Keratinocyte (primary cell): ENCODE data around the gene SWSAP1. TPM values are rescaled to one million over a fixed set of nuclear protein-coding genes. Genes with fewer than 3 reads are reported as not detected.
"Not testable (repeated sequence)": the region's sequence is repeated elsewhere in the genome, so short reads cannot be mapped to it uniquely, and the experiment has no call there.

Experiments used
- DNase-seq: peaks from one replicate; pipeline ENCODE4 v3.0.0-alpha.2; 2011; ENCODE audit warnings: low read depth, missing footprints, low spot score
- FAIRE-seq: peaks from 2 replicates; lab custom pipeline; 2011; peaks lifted over from hg19 to GRCh38; lab: Jason Lieb, UNC
- H2AFZ ChIP-seq: 2 replicates; pipeline ENCODE4 v1.6.0; 2012; ENCODE audit warnings: low read length, control low read depth, inconsistent platforms; ENCODE audit not compliant: control insufficient read depth
- H3K27ac ChIP-seq: 2 replicates; pipeline ENCODE4 v1.5.1; 2011; ENCODE audit warnings: low read length; ENCODE audit not compliant: control insufficient read depth, insufficient read depth
- H3K27me3 ChIP-seq: 3 replicates; pipeline ENCODE4 v1.6.0; 2011; ENCODE audit warnings: low read length; ENCODE audit not compliant: control insufficient read depth, insufficient read depth; ENCODE audit errors: extremely low read depth
- H3K36me3 ChIP-seq, 2 experiments: 2 replicates in 1 of 2; 3 replicates in 1 of 2; pipeline ENCODE4 v1.5.1; 2011; ENCODE audit warnings: low read length in 2 of 2, mild to moderate bottlenecking in 1 of 2; ENCODE audit not compliant: control insufficient read depth in 2 of 2, insufficient read depth in 2 of 2; ENCODE audit errors: extremely low read depth in 1 of 2
- H3K4me1 ChIP-seq: 3 replicates; pipeline ENCODE4 v1.5.1; 2011; ENCODE audit warnings: low read length; ENCODE audit not compliant: control insufficient read depth, insufficient read depth; ENCODE audit errors: extremely low read depth
- H3K4me2 ChIP-seq: 3 replicates; pipeline ENCODE4 v1.6.0; 2011; ENCODE audit warnings: low read depth, low read length; ENCODE audit not compliant: control insufficient read depth, insufficient read depth; ENCODE audit errors: extremely low read depth
- H3K4me3 ChIP-seq, 3 experiments: fragments of 200-600 bp in 1 of 3; sonication (generic) in 1 of 3; 2 replicates in 2 of 3; 3 replicates in 1 of 3; pipeline ENCODE4 v1.5.1; 2011 to 2016; ENCODE audit warnings: low read length in 3 of 3, mild to moderate bottlenecking in 3 of 3, control low read depth in 2 of 3, inconsistent platforms in 1 of 3, low read depth in 1 of 3, mixed read lengths in 1 of 3, mixed run types in 1 of 3, moderate library complexity in 1 of 3; ENCODE audit not compliant: control insufficient read depth in 2 of 3, insufficient read depth in 2 of 3; ENCODE audit errors: extremely low read depth in 1 of 3
- H3K79me2 ChIP-seq: 2 replicates; pipeline ENCODE4 v1.6.0; 2012; ENCODE audit warnings: low read length; ENCODE audit not compliant: control insufficient read depth, insufficient read depth
- H3K9ac ChIP-seq: 3 replicates; pipeline ENCODE4 v1.6.0; 2011; ENCODE audit warnings: low read length; ENCODE audit not compliant: control insufficient read depth, insufficient read depth; ENCODE audit errors: extremely low read depth
- H3K9me1 ChIP-seq: 3 replicates; pipeline ENCODE4 v1.6.0; 2011; ENCODE audit warnings: low read length; ENCODE audit not compliant: control insufficient read depth, insufficient read depth; ENCODE audit errors: extremely low read depth
- H3K9me3 ChIP-seq: 2 replicates; pipeline ENCODE4 v1.5.1; 2012; ENCODE audit warnings: low read depth, low read length; ENCODE audit not compliant: control insufficient read depth
- H4K20me1 ChIP-seq: 3 replicates; pipeline ENCODE4 v1.6.0; 2011; ENCODE audit warnings: low read length; ENCODE audit not compliant: control insufficient read depth, insufficient read depth; ENCODE audit errors: extremely low read depth
- EZH2 ChIP-seq: IDR thresholded peaks from one replicate; pipeline ENCODE4 v1.6.1; 2012; ENCODE audit warnings: inconsistent platforms, mild to moderate bottlenecking, low read length, moderate library complexity
- dilution Hi-C: fragments of 300-500 bp; cut with MboI; formaldehyde crosslinking; loops from one replicate; pipeline ENCODE4 v1.7.0; 2020; ENCODE audit warnings: low sequenced_read_pairs; ENCODE audit not compliant: extremely low pct_ligation_motif_present
- polyA plus RNA-seq, 5 experiments: library from polyadenylated mRNA; depleted of rRNA in 3 of 5; stranded (reverse) in 3 of 5; stranded (forward) in 1 of 5; unstranded in 1 of 5; fragments of >200 nt; gene quantifications; 1 replicate in 1 of 5; 2 replicates in 3 of 5; 3 replicates in 1 of 5; pipeline versions ENCODE4 v1.2.1 to v1.2.3, GENCODE V29; 2011 to 2012; ENCODE audit warnings: missing spikeins in 2 of 5, low read depth in 1 of 5, low replicate concordance in 1 of 5
- TF ChIP-seq, protein P1 (sequence below), 3 experiments: IDR thresholded peaks in 1 of 3; conservative IDR thresholded peaks in 1 of 3; optimal IDR thresholded peaks in 1 of 3; 2 replicates in 2 of 3; 3 replicates in 1 of 3; pipeline versions ENCODE3 to v1.5.1; 2011; ENCODE audit warnings: low read length in 3 of 3, mild to moderate bottlenecking in 3 of 3, moderate library complexity in 2 of 3, control low read depth in 1 of 3, inconsistent platforms in 1 of 3; ENCODE audit not compliant: insufficient read depth in 2 of 3; ENCODE audit errors: extremely low read depth in 1 of 3

SWSAP1 gene
- polyA plus RNA-seq, 1 donor (not counting 4 experiments of a cell fraction or from before 2014, with no cell fraction given): 2.1 TPM

DNA sequence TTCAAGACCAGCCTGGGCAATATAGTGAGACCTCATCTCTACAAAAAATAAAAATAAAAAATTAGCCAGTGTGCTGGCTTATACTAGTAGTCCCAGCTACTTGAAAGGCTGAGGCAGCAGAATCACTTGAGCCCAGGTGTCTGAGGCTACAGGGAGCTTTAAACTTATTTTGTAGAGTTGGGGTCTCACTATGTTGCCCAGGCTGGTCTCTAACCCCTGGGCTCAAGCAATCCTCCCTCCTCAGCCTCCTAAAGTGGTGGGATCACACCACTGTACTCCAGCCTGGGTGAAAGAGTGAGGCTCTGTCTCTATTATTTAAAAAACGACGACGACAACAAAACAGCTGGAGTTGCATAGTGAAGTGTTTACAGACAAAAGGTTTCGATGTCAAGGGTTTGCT is 43.0 kb upstream of the SWSAP1 start:
- H3K9ac ChIP-seq: no peak overlapping the region
- DNase-seq (no peak), FAIRE-seq (no peak)
- peaks cover 22 to 23% of the 10 kb centered on the region in 2 experiments for H3K36me3 ChIP-seq
- H3K9me1 ChIP-seq: peaks cover 3% of the 10 kb centered on the region
- dilution Hi-C loops: no loop called here
- TF ChIP-seq, protein P1, sequence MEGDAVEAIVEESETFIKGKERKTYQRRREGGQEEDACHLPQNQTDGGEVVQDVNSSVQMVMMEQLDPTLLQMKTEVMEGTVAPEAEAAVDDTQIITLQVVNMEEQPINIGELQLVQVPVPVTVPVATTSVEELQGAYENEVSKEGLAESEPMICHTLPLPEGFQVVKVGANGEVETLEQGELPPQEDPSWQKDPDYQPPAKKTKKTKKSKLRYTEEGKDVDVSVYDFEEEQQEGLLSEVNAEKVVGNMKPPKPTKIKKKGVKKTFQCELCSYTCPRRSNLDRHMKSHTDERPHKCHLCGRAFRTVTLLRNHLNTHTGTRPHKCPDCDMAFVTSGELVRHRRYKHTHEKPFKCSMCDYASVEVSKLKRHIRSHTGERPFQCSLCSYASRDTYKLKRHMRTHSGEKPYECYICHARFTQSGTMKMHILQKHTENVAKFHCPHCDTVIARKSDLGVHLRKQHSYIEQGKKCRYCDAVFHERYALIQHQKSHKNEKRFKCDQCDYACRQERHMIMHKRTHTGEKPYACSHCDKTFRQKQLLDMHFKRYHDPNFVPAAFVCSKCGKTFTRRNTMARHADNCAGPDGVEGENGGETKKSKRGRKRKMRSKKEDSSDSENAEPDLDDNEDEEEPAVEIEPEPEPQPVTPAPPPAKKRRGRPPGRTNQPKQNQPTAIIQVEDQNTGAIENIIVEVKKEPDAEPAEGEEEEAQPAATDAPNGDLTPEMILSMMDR (optimal IDR thresholded peaks at IDR 0.05 in 1 of 3, IDR thresholded peaks at IDR 0.05 in 1 of 3, conservative IDR thresholded peaks at IDR 0.05 in 1 of 3; ENCODE audit: extremely low read depth in 1 of 3, insufficient read depth in 2 of 3, low read length in 3 of 3): no peak
- no peak for TF ChIP-seq EZH2
- no peak overlapping the region for H2AFZ ChIP-seq
- H3K9me3 ChIP-seq: no peaks in the 10 kb centered on the region
- no peaks in the 10 kb centered on the region for H3K27me3 ChIP-seq
- no peak overlapping the region for H3K27ac ChIP-seq
- H4K20me1 ChIP-seq: no peaks in the 10 kb centered on the region
- H3K4me2 ChIP-seq: no peak overlapping the region
- H3K79me2 ChIP-seq: no peaks in the 10 kb centered on the region
- H3K4me1 ChIP-seq: no peaks in the 10 kb centered on the region
- no peak overlapping the region for H3K4me3 ChIP-seq

DNA sequence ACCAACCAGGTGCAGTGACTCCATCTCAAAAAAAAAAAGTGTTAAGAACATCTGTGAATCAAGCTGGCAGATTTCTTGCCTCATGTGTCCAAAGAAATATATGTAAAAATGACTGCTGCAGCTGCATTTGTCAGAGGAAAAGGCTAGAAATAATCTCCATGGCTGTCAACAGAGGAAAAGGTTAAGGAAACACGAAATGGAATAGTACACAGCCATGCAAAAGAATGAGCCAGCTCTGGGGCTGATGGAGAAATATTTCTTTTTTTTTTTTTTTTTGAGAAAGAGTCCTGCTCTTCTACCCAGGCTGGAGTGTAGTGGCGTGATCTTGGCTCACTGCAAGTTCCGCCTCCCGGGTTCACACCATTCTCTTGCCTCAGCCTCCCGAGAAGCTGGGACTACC is 41.6 kb upstream of the SWSAP1 start:
- no peak overlapping the region for H2AFZ ChIP-seq
- no peak overlapping the region for H3K4me2 ChIP-seq
- no peak overlapping the region for H3K4me3 ChIP-seq
- peaks cover 3% of the 10 kb centered on the region for H3K9me1 ChIP-seq
- DNase-seq: no peak
- no peak overlapping the region for H3K9ac ChIP-seq
- dilution Hi-C loops: no loop called here
- peaks cover 3% of the 10 kb centered on the region for H3K79me2 ChIP-seq
- H4K20me1 ChIP-seq: no peaks in the 10 kb centered on the region
- no peaks in the 10 kb centered on the region for H3K9me3 ChIP-seq
- no peaks in the 10 kb centered on the region for H3K4me1 ChIP-seq
- H3K27ac ChIP-seq: no peak overlapping the region
- no peaks in the 10 kb centered on the region for H3K27me3 ChIP-seq
- peaks cover 24 to 26% of the 10 kb centered on the region in 2 experiments for H3K36me3 ChIP-seq
- no peak for TF ChIP-seq EZH2
- TF ChIP-seq, protein P1 (optimal IDR thresholded peaks at IDR 0.05 in 1 of 3, IDR thresholded peaks at IDR 0.05 in 1 of 3, conservative IDR thresholded peaks at IDR 0.05 in 1 of 3; ENCODE audit: extremely low read depth in 1 of 3, insufficient read depth in 2 of 3, low read length in 3 of 3): no peak
- FAIRE-seq: no peak

DNA sequence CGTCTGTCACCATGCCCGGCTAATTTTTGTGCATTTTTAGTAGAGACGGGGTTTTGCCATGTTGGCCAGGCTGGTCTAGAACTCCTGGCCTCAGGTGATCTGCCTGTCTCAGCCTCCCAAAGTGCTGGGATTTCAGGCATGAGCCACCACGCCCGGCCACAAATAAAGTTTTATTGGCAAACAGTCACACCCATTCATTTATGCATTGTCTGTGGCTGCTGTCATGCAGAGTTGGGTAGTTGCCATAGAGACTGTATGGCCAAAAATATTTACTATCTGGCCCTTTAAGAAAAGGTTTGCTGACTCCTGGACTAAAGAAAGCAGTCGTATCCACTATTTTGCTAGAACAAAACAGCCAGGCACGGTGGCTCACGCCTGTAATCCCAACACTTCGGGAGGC is 40.6 kb upstream of the SWSAP1 start:
- H3K9me3 ChIP-seq, H3K9ac ChIP-seq, H3K4me2 ChIP-seq, H3K4me1 ChIP-seq, H3K4me3 ChIP-seq, H4K20me1 ChIP-seq, H3K9me1 ChIP-seq, H2AFZ ChIP-seq, FAIRE-seq, DNase-seq, H3K27me3 ChIP-seq, H3K27ac ChIP-seq, dilution Hi-C loops: not testable (repeated sequence)
- Histone ChIP-seq H3K79me2 (peaks cover 11% of the 10 kb centered on the region), H3K36me3 (peaks cover 24 to 26% of the 10 kb centered on the region in 2 experiments)
